NB4 (cell line): ENCODE data around the gene STMN3.

ENCODE experiments used
- DNase-seq: peaks from one replicate; pipeline ENCODE4 v3.0.0; 2010; ENCODE audit warnings: low read depth
- H3K4me3 ChIP-seq: one replicate; pipeline ENCODE4 v1.5.1; 2011; ENCODE audit warnings: mild to moderate bottlenecking, low read depth, low read length, moderate library complexity
- MAX ChIP-seq: IDR thresholded peaks from 2 replicates; pipeline ENCODE4 v1.6.1; 2011; ENCODE audit warnings: low read depth, low read length
- MYC ChIP-seq: IDR thresholded peaks from 2 replicates; pipeline ENCODE4 v1.6.1; 2011; ENCODE audit warnings: low read depth, low read length
- POLR2A ChIP-seq: IDR thresholded peaks from 2 replicates; pipeline ENCODE4 v1.6.1; 2011; ENCODE audit warnings: mild to moderate bottlenecking; ENCODE audit not compliant: insufficient read length; ENCODE audit errors: extremely low read depth
- TF ChIP-seq, protein P1 (sequence below): IDR thresholded peaks from one replicate; pipeline ENCODE4 v1.5.1; 2012; ENCODE audit warnings: low read depth, low read length

The STMN3 gene

GRCh38 chr20:63692436-63693082, 39.3 kb upstream of the STMN3 start:
- no peak overlapping the region for H3K4me3 ChIP-seq
- TF ChIP-seq, protein P1, sequence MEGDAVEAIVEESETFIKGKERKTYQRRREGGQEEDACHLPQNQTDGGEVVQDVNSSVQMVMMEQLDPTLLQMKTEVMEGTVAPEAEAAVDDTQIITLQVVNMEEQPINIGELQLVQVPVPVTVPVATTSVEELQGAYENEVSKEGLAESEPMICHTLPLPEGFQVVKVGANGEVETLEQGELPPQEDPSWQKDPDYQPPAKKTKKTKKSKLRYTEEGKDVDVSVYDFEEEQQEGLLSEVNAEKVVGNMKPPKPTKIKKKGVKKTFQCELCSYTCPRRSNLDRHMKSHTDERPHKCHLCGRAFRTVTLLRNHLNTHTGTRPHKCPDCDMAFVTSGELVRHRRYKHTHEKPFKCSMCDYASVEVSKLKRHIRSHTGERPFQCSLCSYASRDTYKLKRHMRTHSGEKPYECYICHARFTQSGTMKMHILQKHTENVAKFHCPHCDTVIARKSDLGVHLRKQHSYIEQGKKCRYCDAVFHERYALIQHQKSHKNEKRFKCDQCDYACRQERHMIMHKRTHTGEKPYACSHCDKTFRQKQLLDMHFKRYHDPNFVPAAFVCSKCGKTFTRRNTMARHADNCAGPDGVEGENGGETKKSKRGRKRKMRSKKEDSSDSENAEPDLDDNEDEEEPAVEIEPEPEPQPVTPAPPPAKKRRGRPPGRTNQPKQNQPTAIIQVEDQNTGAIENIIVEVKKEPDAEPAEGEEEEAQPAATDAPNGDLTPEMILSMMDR, result no peak
- TF ChIP-seq MAX (no peak), MYC (no peak), POLR2A (no peak)
- DNase-seq, result no peak

- TF ChIP-seq, protein P1, result no peak
- no peak for TF ChIP-seq POLR2A
- no peak for TF ChIP-seq MAX
- no peak for TF ChIP-seq MYC
These were observed 38.6 kb upstream of the STMN3 start for GRCh38 chr20:63691711-63692435.

DNA sequence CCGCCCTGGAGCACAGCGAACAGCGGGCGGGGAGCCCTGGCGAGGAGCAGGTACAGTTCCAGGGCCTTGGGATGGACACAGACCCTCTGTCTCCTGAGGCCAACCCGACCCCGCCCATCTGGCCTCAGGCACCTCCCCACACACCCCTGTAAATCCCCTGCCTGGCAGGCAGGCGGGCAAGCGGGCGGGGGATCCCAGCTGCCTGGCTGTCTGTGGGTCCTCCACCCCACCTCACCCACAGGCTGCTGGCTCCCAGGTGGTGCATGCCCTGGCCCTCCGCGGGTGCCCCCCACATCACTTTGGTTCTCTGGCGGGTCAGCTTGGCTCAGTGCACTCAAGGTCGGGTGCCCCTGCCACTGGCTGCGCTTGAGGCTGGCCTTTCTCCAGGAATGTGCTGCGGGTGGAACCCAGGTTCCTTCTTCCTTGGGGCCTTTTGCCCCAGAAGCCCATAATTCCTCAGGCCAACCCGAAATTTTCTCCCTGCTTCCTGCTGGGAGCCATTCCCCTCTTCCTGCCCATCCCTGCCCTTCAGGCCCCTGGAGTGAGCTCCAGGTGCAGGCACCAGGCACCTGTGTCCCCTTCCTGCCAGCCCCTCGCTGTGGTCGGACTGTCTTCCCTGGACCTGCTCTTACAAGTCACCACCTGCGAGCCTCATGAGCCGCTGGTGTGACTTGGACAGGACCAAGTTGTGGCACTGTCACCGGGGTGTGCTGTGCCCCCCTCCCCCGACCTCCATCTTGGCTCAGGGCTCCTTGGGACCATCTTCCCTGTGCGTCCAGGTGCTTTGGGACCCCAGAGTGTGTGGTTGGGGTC, 37.9 kb upstream of the STMN3 start:
- H3K4me3 ChIP-seq, result no peak overlapping the region
- DNase-seq, result no peak
- TF ChIP-seq MYC (no peak), MAX (no peak), POLR2A (no peak)
- TF ChIP-seq, protein P1, result no peak

More at GRCh38 chr20:63691711-63692435, 38.6 kb upstream of the STMN3 start:
- H3K4me3 ChIP-seq, result no peak overlapping the region
- DNase-seq, result no peak

GRCh38 chr20:63690003-63690897, 37.0 kb upstream of the STMN3 start:
- no peak overlapping the region for H3K4me3 ChIP-seq
- DNase-seq, result no peak
- TF ChIP-seq POLR2A, result no peak
- TF ChIP-seq MAX, result no peak
- TF ChIP-seq, protein P1, result no peak
